Esophagus squamous epithelium (tissue), 5 donors: Measurements from ENCODE around the gene CYP4F22. TPM values are rescaled to one million over a fixed set of nuclear protein-coding genes. Genes with fewer than 3 reads are reported as not detected.
A peak's percentile ranks its signal among the peaks of the same experiment; 100 is the strongest.

Experiments
- DNase-seq: peaks from one replicate; lab custom pipeline; 2025; lab: John Stamatoyannopoulos, UW
- H3K27ac ChIP-seq, 4 donors: fragments of 200-600 bp; sonication (generic); one replicate each; pipeline ENCODE4 v1.5.1; 2016 to 2019; ENCODE audit warnings: mild to moderate bottlenecking in 1 of 4
- H3K27me3 ChIP-seq, 4 donors: fragments of 200-600 bp; sonication (generic); 1 replicate in 3 of 4; 2 replicates in 1 of 4; pipeline versions ENCODE4 v1.5.1 to v1.6.0; 2017 to 2021; ENCODE audit warnings: antibody characterized with exemption in 1 of 4
- H3K36me3 ChIP-seq, 3 donors: fragments of 200-600 bp; sonication (generic); one replicate each; pipeline ENCODE4 v1.5.1; 2016 to 2019
- H3K4me1 ChIP-seq, 3 donors: fragments of 200-600 bp; sonication (generic); one replicate each; pipeline ENCODE4 v1.5.1; 2017 to 2019
- H3K4me3 ChIP-seq, 4 donors: fragments of 200-600 bp; sonication (generic); 1 replicate in 3 of 4; 2 replicates in 1 of 4; pipeline ENCODE4 v1.5.1; 2016 to 2019; ENCODE audit warnings: mild to moderate bottlenecking in 2 of 4, moderate library complexity in 1 of 4
- H3K9me3 ChIP-seq, 3 donors: fragments of 200-600 bp; sonication (generic); one replicate each; pipeline ENCODE4 v1.5.1; 2016 to 2019
- CTCF ChIP-seq, 6 experiments: fragments of 450-650 bp in 4 of 6; fragments of 200-600 bp in 2 of 6; sonication (generic) in 2 of 6; IDR thresholded peaks; one replicate each; pipeline ENCODE4 v1.5.1; 2016 to 2019; ENCODE audit warnings: antibody characterized with exemption in 6 of 6, mild to moderate bottlenecking in 4 of 6, moderate library complexity in 4 of 6
- POLR2A ChIP-seq, 4 donors: fragments of 450-650 bp; IDR thresholded peaks; one replicate each; pipeline ENCODE4 v1.6.1; 2017; ENCODE audit warnings: antibody characterized with exemption in 4 of 4, mild to moderate bottlenecking in 4 of 4, moderate library complexity in 3 of 4
- WGBS, 2 donors: methylation state at CpG; one replicate each; pipeline ENCODE4 v1.1.5; 2018; 5-methylcytosine and 5-hydroxymethylcytosine counted together
- intact Hi-C: fragments of 100-400 bp; cut with DNase I; formaldehyde crosslinking; loops from one replicate; pipeline ENCODE4 v1.15.0; 2022
- total RNA-seq, 4 donors: library from RNA; depleted of rRNA; stranded (reverse); fragments of >200 nt; gene quantifications; one replicate each; pipeline ENCODE4 v1.1.0, GENCODE V29; 2016
- donor health status: DM: yes; HTN: yes; CAD: no.

CYP4F22 gene
- total RNA-seq, 4 donors from 2014 or later = 3.2 to 19.4 (median 11.1) TPM

GRCh38 chr19:15466851-15467733 lies 41.2 kb upstream of the CYP4F22 start:
- no peak overlapping the region for H3K4me3 ChIP-seq
- 22 to 24% methylated on average over 8 of the region's 8 CpGs for WGBS, 2 donors
- H3K4me1 ChIP-seq = peaks cover 8 to 38% (median 11%) of the 10 kb centered on the region in 3 donors
- intact Hi-C loops = no loop called here
- peaks cover 0 to 70% (median 2%) of the 10 kb centered on the region in 4 donors for H3K27me3 ChIP-seq
- no peak overlapping the region for H3K27ac ChIP-seq
- H3K9me3 ChIP-seq = no peaks in the 10 kb centered on the region
- no peak for DNase-seq
- TF ChIP-seq CTCF (IDR thresholded peaks at IDR 0.05) (no peak), POLR2A (IDR thresholded peaks at IDR 0.05) (no peak)
- no peaks in the 10 kb centered on the region for H3K36me3 ChIP-seq

- intact Hi-C loops = no loop called here
Measured at GRCh38 chr19:15467734-15468214, 40.6 kb upstream of the CYP4F22 start.

GRCh38 chr19:15468675-15469512 lies 39.4 kb upstream of the CYP4F22 start:
- H3K4me3 ChIP-seq = peak overlapping the region in 2 of 4 donors; percentile 42 to 55
- no peak overlapping the region for H3K27ac ChIP-seq
- intact Hi-C loops = no loop called here

More at GRCh38 chr19:15467734-15468214, 40.6 kb upstream of the CYP4F22 start:
- no peak overlapping the region for H3K4me3 ChIP-seq
- no peaks in the 10 kb centered on the region for H3K9me3 ChIP-seq
- H3K36me3 ChIP-seq = no peaks in the 10 kb centered on the region
- TF ChIP-seq CTCF (IDR thresholded peaks at IDR 0.05) (no peak), POLR2A (IDR thresholded peaks at IDR 0.05) (no peak)
- WGBS, 2 donors = 71 to 92% methylated on average over 5 to 6 of the region's 6 CpGs
- H3K4me1 ChIP-seq = peaks cover 8 to 38% (median 11%) of the 10 kb centered on the region in 3 donors
- H3K27me3 ChIP-seq = peaks cover 0 to 75% (median 2%) of the 10 kb centered on the region in 4 donors
- no peak for DNase-seq
- no peak overlapping the region for H3K27ac ChIP-seq

GRCh38 chr19:15469513-15470297 lies 38.6 kb upstream of the CYP4F22 start:
- H3K27ac ChIP-seq = no peak overlapping the region
- peaks cover 0 to 67% (median 2%) of the 10 kb centered on the region in 4 donors for H3K27me3 ChIP-seq
- intact Hi-C loops = no loop called here
- peaks cover 7 to 30% (median 8%) of the 10 kb centered on the region in 3 donors for H3K4me1 ChIP-seq
- peak overlapping the region; percentile 2 to 55 (median 29) for H3K4me3 ChIP-seq
- TF ChIP-seq POLR2A (IDR thresholded peaks at IDR 0.05) (no peak), CTCF (IDR thresholded peaks at IDR 0.05) (no peak)
- no peak for DNase-seq
- 0 to 17% methylated on average over 12 to 38 of the region's 65 CpGs for WGBS, 2 donors
- no peaks in the 10 kb centered on the region for H3K36me3 ChIP-seq
- H3K9me3 ChIP-seq = no peaks in the 10 kb centered on the region

More at GRCh38 chr19:15468675-15469512, 39.4 kb upstream of the CYP4F22 start:
- no peak for DNase-seq
- Histone ChIP-seq H3K9me3 (no peaks in the 10 kb centered on the region), H3K36me3 (no peaks in the 10 kb centered on the region), H3K4me1 (peaks cover 8 to 38% (median 11%) of the 10 kb centered on the region in 3 donors), H3K27me3 (peaks cover 0 to 75% (median 2%) of the 10 kb centered on the region in 4 donors)
- no peak for TF ChIP-seq POLR2A (IDR thresholded peaks at IDR 0.05)
- no peak for TF ChIP-seq CTCF (IDR thresholded peaks at IDR 0.05)
- WGBS, 2 donors = 53 to 56% methylated on average over 12 of the region's 12 CpGs
